ENCODE data around the gene FNDC8. TPM values are rescaled to one million over a fixed set of nuclear protein-coding genes. Genes with fewer than 3 reads are reported as not detected.
"Not testable (repeated sequence)": the region's sequence is repeated elsewhere in the genome, so short reads cannot be mapped to it uniquely, and the experiment has no call there.

Gene FNDC8
- total and polyA plus RNA-seq, 2 donors (not counting 1 experiment from before 2014, with no cell fraction given): not detected

GRCh38 chr17:35103271-35103670 is 18.1 kb upstream of the FNDC8 start:
- no peaks in the 10 kb centered on the region for H3K9me3 Mint-ChIP-seq (ENCODE audit: insufficient read depth)
- ATAC-seq (ENCODE audit: low read depth): no peak
- no peak overlapping the region for H3K27ac Mint-ChIP-seq
- Histone ChIP-seq H3K4me3 (ENCODE audit: control extremely low read depth in 1 of 5, extremely low read depth in 1 of 5, insufficient read depth in 1 of 5, low read depth in 2 of 5, low read length in 4 of 5) (no peak overlapping the region), H3K4me1 (ENCODE audit: control insufficient read depth in 2 of 2, insufficient read depth in 2 of 2, low read length in 2 of 2) (no peaks in the 10 kb centered on the region), H3K9me3 (ENCODE audit: control extremely low read depth in 1 of 3, control insufficient read depth in 2 of 3, insufficient read depth in 1 of 3, low read length in 2 of 3) (peaks cover 0 to 3% (median 0%) of the 10 kb centered on the region in 3 donors), H3K9ac (ENCODE audit: low read length) (no peak overlapping the region), H3K79me2 (ENCODE audit: control insufficient read depth, insufficient read depth, low read length) (no peaks in the 10 kb centered on the region), H3K27me3 (replicated peaks in 1 of 4; ENCODE audit: control extremely low read depth in 1 of 4, control insufficient read depth in 3 of 4, insufficient read depth in 4 of 4, low read length in 3 of 4) (no peaks in the 10 kb centered on the region), H3K36me3 (replicated peaks in 1 of 2; ENCODE audit: control extremely low read depth in 1 of 2, control insufficient read depth in 1 of 2, extremely low read depth in 1 of 2, insufficient read depth in 2 of 2, low read length in 1 of 2) (peaks cover 8 to 45% of the 10 kb centered on the region in 2 experiments), H2AFZ (ENCODE audit: insufficient read depth, low read depth, low read length, poor library complexity, severe bottlenecking) (no peak overlapping the region), H3K4me2 (replicated peaks; ENCODE audit: low read depth, low read length, poor library complexity, severe bottlenecking) (no peak overlapping the region), H4K20me1 (ENCODE audit: control insufficient read depth, insufficient read depth, low read length, poor library complexity, severe bottlenecking) (no peaks in the 10 kb centered on the region), H3K27ac (ENCODE audit: low read length in 2 of 2) (no peak overlapping the region)
- intact Hi-C loops (cut with micrococcal nuclease): no loop called here
- WGBS (ENCODE audit: insufficient coverage): 100% methylated on average over 3 of the region's 5 CpGs
- no peak overlapping the region for H3K4me3 Mint-ChIP-seq
- CTCF ChIA-PET: interaction anchor here (0.6 to 1.4 kb wide), 3 partner anchors 14 to 409 kb away, joined by 3 to 4 read pairs (median 3); partner anchors contain the start of gene RAD51D
- no peaks in the 10 kb centered on the region for H3K4me1 Mint-ChIP-seq
- TF ChIP-seq EZH2 (IDR thresholded peaks at IDR 0.05; ENCODE audit: borderline replicate concordance, insufficient read depth, low read depth, low read length, poor library complexity, severe bottlenecking): no peak
- no peak for TF ChIP-seq CTCF (IDR thresholded peaks at IDR 0.05)
- no peak for DNase-seq
- POLR2A ChIA-PET: interaction anchor here (0.6 kb wide), 1 partner anchor 40 kb away, joined by 5 read pairs; no protein-coding TSS in a partner anchor
- H3K27me3 Mint-ChIP-seq: no peaks in the 10 kb centered on the region

GRCh38 chr17:35104844-35105450 is 16.5 kb upstream of the FNDC8 start:
- Mint-ChIP-seq H3K27ac (no peak overlapping the region), H3K27me3 (no peaks in the 10 kb centered on the region), H3K9me3 (ENCODE audit: insufficient read depth) (no peaks in the 10 kb centered on the region), H3K4me3 (no peak overlapping the region), H3K4me1 (no peaks in the 10 kb centered on the region)
- CTCF ChIA-PET: interaction anchor here (1.7 kb wide), 1 partner anchor 15 kb away, joined by 5 read pairs; no protein-coding TSS in a partner anchor
- H3K79me2 ChIP-seq (ENCODE audit: control insufficient read depth, insufficient read depth, low read length): no peaks in the 10 kb centered on the region
- DNase-seq: no peak
- no peaks in the 10 kb centered on the region for H4K20me1 ChIP-seq (ENCODE audit: control insufficient read depth, insufficient read depth, low read length, poor library complexity, severe bottlenecking)
- POLR2A ChIA-PET: no interaction called here
- H3K9me3 ChIP-seq (ENCODE audit: control extremely low read depth in 1 of 3, control insufficient read depth in 2 of 3, insufficient read depth in 1 of 3, low read length in 2 of 3): peaks cover 0 to 3% (median 0%) of the 10 kb centered on the region in 3 donors
- H2AFZ ChIP-seq (ENCODE audit: insufficient read depth, low read depth, low read length, poor library complexity, severe bottlenecking): no peak overlapping the region
- WGBS (ENCODE audit: insufficient coverage): no CpG with 5 or more reads among the region's 5 CpGs
- no peak for TF ChIP-seq EZH2 (IDR thresholded peaks at IDR 0.05; ENCODE audit: borderline replicate concordance, insufficient read depth, low read depth, low read length, poor library complexity, severe bottlenecking)
- TF ChIP-seq CTCF (IDR thresholded peaks at IDR 0.05): no peak
- no peaks in the 10 kb centered on the region for H3K27me3 ChIP-seq (replicated peaks in 1 of 4; ENCODE audit: control extremely low read depth in 1 of 4, control insufficient read depth in 3 of 4, insufficient read depth in 4 of 4, low read length in 3 of 4)
- H3K9ac ChIP-seq (ENCODE audit: low read length): no peak overlapping the region
- ATAC-seq (ENCODE audit: low read depth): no peak
- H3K4me2 ChIP-seq (replicated peaks; ENCODE audit: low read depth, low read length, poor library complexity, severe bottlenecking): no peak overlapping the region
- H3K27ac ChIP-seq (ENCODE audit: low read length in 2 of 2): no peak overlapping the region
- peaks cover 8 to 39% of the 10 kb centered on the region in 2 experiments for H3K36me3 ChIP-seq (replicated peaks in 1 of 2; ENCODE audit: control extremely low read depth in 1 of 2, control insufficient read depth in 1 of 2, extremely low read depth in 1 of 2, insufficient read depth in 2 of 2, low read length in 1 of 2)
- H3K4me1 ChIP-seq (ENCODE audit: control insufficient read depth in 2 of 2, insufficient read depth in 2 of 2, low read length in 2 of 2): no peaks in the 10 kb centered on the region
- intact Hi-C loops (cut with micrococcal nuclease): no loop called here
- no peak overlapping the region for H3K4me3 ChIP-seq (ENCODE audit: control extremely low read depth in 1 of 5, extremely low read depth in 1 of 5, insufficient read depth in 1 of 5, low read depth in 2 of 5, low read length in 4 of 5)

GRCh38 chr17:35110791-35111190 is 10.6 kb upstream of the FNDC8 start:
- H3K27me3 ChIP-seq (replicated peaks in 1 of 4; ENCODE audit: control extremely low read depth in 1 of 4, control insufficient read depth in 3 of 4, insufficient read depth in 4 of 4, low read length in 3 of 4); H4K20me1 ChIP-seq (ENCODE audit: control insufficient read depth, insufficient read depth, low read length, poor library complexity, severe bottlenecking); POLR2A ChIA-PET; H3K9me3 ChIP-seq (ENCODE audit: control extremely low read depth in 1 of 3, control insufficient read depth in 2 of 3, insufficient read depth in 1 of 3, low read length in 2 of 3); H3K4me1 ChIP-seq (ENCODE audit: control insufficient read depth in 2 of 2, insufficient read depth in 2 of 2, low read length in 2 of 2); H3K9me3 Mint-ChIP-seq (ENCODE audit: insufficient read depth); H3K4me3 ChIP-seq (ENCODE audit: control extremely low read depth in 1 of 5, extremely low read depth in 1 of 5, insufficient read depth in 1 of 5, low read depth in 2 of 5, low read length in 4 of 5); H3K27ac Mint-ChIP-seq; H2AFZ ChIP-seq (ENCODE audit: insufficient read depth, low read depth, low read length, poor library complexity, severe bottlenecking); H3K9ac ChIP-seq (ENCODE audit: low read length); H3K27ac ChIP-seq (ENCODE audit: low read length in 2 of 2); H3K79me2 ChIP-seq (ENCODE audit: control insufficient read depth, insufficient read depth, low read length); ATAC-seq (ENCODE audit: low read depth); H3K4me2 ChIP-seq (replicated peaks; ENCODE audit: low read depth, low read length, poor library complexity, severe bottlenecking); H3K4me3 Mint-ChIP-seq; H3K27me3 Mint-ChIP-seq; H3K4me1 Mint-ChIP-seq; DNase-seq: not testable (repeated sequence)
- CTCF ChIA-PET: interaction anchor here (1.1 kb wide), 1 partner anchor 111 kb away, joined by 3 read pairs; no protein-coding TSS in a partner anchor
- H3K36me3 ChIP-seq (replicated peaks in 1 of 2; ENCODE audit: control extremely low read depth in 1 of 2, control insufficient read depth in 1 of 2, extremely low read depth in 1 of 2, insufficient read depth in 2 of 2, low read length in 1 of 2): peaks cover 3 to 11% of the 10 kb centered on the region in 2 experiments
- intact Hi-C loops (cut with micrococcal nuclease): loop anchor here (10.0 kb wide), 1 partner anchor 46 kb away; the partner anchor contains the start of gene RFFL
- WGBS (ENCODE audit: insufficient coverage): 98% methylated on average over 14 of the region's 17 CpGs
